ENCODE measurements around the gene ABLIM1. TPM values are rescaled to one million over a fixed set of nuclear protein-coding genes. Genes with fewer than 3 reads are reported as not detected.

The ABLIM1 gene
- polyA plus RNA-seq, 4 donors = 25.7 to 59.8 (median 36.8) TPM

GRCh38 chr10:114566064-114566463 lies 92.0 kb downstream of the ABLIM1 start:
- no peak for FAIRE-seq
- Histone ChIP-seq H3K4me3 (ENCODE audit: low read depth in 1 of 3, low read length in 3 of 3) (no peak overlapping the region), H3K36me3 (ENCODE audit: control insufficient read depth in 3 of 3, insufficient read depth in 2 of 3, low read depth in 1 of 3, low read length in 3 of 3) (peaks cover 0 to 3% (median 0%) of the 10 kb centered on the region in 3 donors), H3K27me3 (ENCODE audit: control insufficient read depth in 3 of 3, insufficient read depth in 3 of 3, low read length in 3 of 3) (no peaks in the 10 kb centered on the region), H3K9me3 (ENCODE audit: control insufficient read depth in 2 of 2, insufficient read depth in 1 of 2, low read depth in 1 of 2, low read length in 1 of 2) (no peaks in the 10 kb centered on the region), H3K4me1 (ENCODE audit: control insufficient read depth in 3 of 3, insufficient read depth in 2 of 3, low read depth in 1 of 3, low read length in 2 of 3) (no peaks in the 10 kb centered on the region), H3K27ac (ENCODE audit: low read depth in 1 of 3, low read length in 2 of 3) (no peak overlapping the region)
- no peak for DNase-seq
- 91 to 95% (median 92%) methylated on average over 7 of the region's 7 CpGs for WGBS, 3 donors

DNA sequence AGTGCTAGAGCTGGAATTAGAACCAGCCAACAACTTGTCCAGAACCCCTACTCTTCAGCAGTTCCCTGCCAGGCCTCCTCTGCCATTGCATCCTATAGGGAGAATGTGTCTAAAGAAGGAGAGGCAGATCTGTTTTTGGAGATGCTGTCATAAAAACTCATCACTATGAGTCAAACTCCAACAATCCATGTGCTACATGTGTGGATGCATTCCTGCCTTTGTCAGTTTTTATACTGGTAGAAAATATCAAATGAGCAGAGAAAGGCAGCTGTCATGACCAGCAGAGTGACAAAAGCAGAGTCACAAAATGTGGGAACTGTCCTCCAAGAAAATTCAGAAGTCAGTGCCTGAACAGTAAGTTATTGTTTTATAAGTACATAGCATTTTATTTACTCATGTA lies 93.0 kb downstream of the ABLIM1 start:
- H3K9me3 ChIP-seq (ENCODE audit: control insufficient read depth in 2 of 2, insufficient read depth in 1 of 2, low read depth in 1 of 2, low read length in 1 of 2) = no peaks in the 10 kb centered on the region
- no peak for DNase-seq
- H3K4me1 ChIP-seq (ENCODE audit: control insufficient read depth in 3 of 3, insufficient read depth in 2 of 3, low read depth in 1 of 3, low read length in 2 of 3) = no peaks in the 10 kb centered on the region
- no peak overlapping the region for H3K27ac ChIP-seq (ENCODE audit: low read depth in 1 of 3, low read length in 2 of 3)
- H3K4me3 ChIP-seq (ENCODE audit: low read depth in 1 of 3, low read length in 3 of 3) = no peak overlapping the region
- no peak for FAIRE-seq
- peaks cover 0 to 3% (median 0%) of the 10 kb centered on the region in 3 donors for H3K36me3 ChIP-seq (ENCODE audit: control insufficient read depth in 3 of 3, insufficient read depth in 2 of 3, low read depth in 1 of 3, low read length in 3 of 3)
- no peaks in the 10 kb centered on the region for H3K27me3 ChIP-seq (ENCODE audit: control insufficient read depth in 3 of 3, insufficient read depth in 3 of 3, low read length in 3 of 3)

GRCh38 chr10:114561008-114561523 lies 97.0 kb downstream of the ABLIM1 start:
- Histone ChIP-seq H3K36me3 (ENCODE audit: control insufficient read depth in 3 of 3, insufficient read depth in 2 of 3, low read depth in 1 of 3, low read length in 3 of 3) (peaks cover 0 to 4% (median 0%) of the 10 kb centered on the region in 3 donors), H3K27me3 (ENCODE audit: control insufficient read depth in 3 of 3, insufficient read depth in 3 of 3, low read length in 3 of 3) (no peaks in the 10 kb centered on the region), H3K4me3 (ENCODE audit: low read depth in 1 of 3, low read length in 3 of 3) (no peak overlapping the region), H3K27ac (ENCODE audit: low read depth in 1 of 3, low read length in 2 of 3) (no peak overlapping the region), H3K9me3 (ENCODE audit: control insufficient read depth in 2 of 2, insufficient read depth in 1 of 2, low read depth in 1 of 2, low read length in 1 of 2) (peaks cover 0 to 11% of the 10 kb centered on the region in 2 donors), H3K4me1 (ENCODE audit: control insufficient read depth in 3 of 3, insufficient read depth in 2 of 3, low read depth in 1 of 3, low read length in 2 of 3) (no peaks in the 10 kb centered on the region)
- WGBS, 3 donors = 71 to 76% (median 74%) methylated on average over 7 of the region's 7 CpGs
- no peak for FAIRE-seq
- no peak for DNase-seq

DNA sequence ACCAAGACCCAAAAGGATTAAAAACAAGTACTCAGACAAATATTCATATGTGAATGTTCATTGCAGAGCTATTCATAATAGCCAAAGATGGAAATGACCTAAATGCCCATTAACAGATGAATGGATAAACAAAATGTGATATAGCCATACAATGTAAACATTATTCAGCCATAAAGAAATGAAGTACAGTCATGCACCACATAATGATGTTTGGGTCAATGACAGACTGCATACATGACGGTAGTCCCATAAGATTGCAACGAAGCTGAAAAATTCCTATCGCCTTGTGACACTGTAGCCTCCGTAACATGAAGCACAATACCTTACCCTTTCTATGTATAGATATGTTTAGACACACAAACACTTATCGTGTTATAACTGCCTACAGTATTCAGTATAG lies 97.9 kb downstream of the ABLIM1 start:
- Histone ChIP-seq H3K27ac (ENCODE audit: low read depth in 1 of 3, low read length in 2 of 3) (no peak overlapping the region), H3K4me3 (ENCODE audit: low read depth in 1 of 3, low read length in 3 of 3) (no peak overlapping the region), H3K27me3 (ENCODE audit: control insufficient read depth in 3 of 3, insufficient read depth in 3 of 3, low read length in 3 of 3) (no peaks in the 10 kb centered on the region), H3K9me3 (ENCODE audit: control insufficient read depth in 2 of 2, insufficient read depth in 1 of 2, low read depth in 1 of 2, low read length in 1 of 2) (peaks cover 0 to 11% of the 10 kb centered on the region in 2 donors), H3K36me3 (ENCODE audit: control insufficient read depth in 3 of 3, insufficient read depth in 2 of 3, low read depth in 1 of 3, low read length in 3 of 3) (peaks cover 0 to 2% (median 0%) of the 10 kb centered on the region in 3 donors), H3K4me1 (ENCODE audit: control insufficient read depth in 3 of 3, insufficient read depth in 2 of 3, low read depth in 1 of 3, low read length in 2 of 3) (no peaks in the 10 kb centered on the region)
- FAIRE-seq = no peak
- 85 to 92% (median 87%) methylated on average over 5 of the region's 5 CpGs for WGBS, 3 donors
- no peak for DNase-seq

DNA sequence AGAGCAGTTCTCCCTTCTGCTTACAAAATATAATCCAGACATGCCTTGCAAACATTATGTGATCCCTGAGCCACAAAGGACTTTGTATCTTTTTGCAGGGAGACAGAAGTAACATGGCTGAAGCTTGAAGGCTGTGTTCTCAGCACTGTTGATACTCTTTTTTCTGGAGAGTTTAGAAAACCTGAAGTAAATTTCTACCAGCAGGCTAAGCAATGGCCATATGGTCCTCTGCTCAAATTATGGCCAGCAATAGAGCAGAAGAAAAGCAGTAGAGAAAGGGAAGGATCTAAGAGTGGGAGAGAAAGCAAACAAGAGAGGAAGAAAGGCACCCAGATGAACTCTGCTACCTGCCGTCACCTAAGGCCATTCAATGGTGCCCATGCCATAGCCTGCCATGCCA lies 98.4 kb downstream of the ABLIM1 start:
- Histone ChIP-seq H3K27me3 (ENCODE audit: control insufficient read depth in 3 of 3, insufficient read depth in 3 of 3, low read length in 3 of 3) (no peaks in the 10 kb centered on the region), H3K4me1 (ENCODE audit: control insufficient read depth in 3 of 3, insufficient read depth in 2 of 3, low read depth in 1 of 3, low read length in 2 of 3) (no peaks in the 10 kb centered on the region), H3K9me3 (ENCODE audit: control insufficient read depth in 2 of 2, insufficient read depth in 1 of 2, low read depth in 1 of 2, low read length in 1 of 2) (peaks cover 0 to 11% of the 10 kb centered on the region in 2 donors), H3K36me3 (ENCODE audit: control insufficient read depth in 3 of 3, insufficient read depth in 2 of 3, low read depth in 1 of 3, low read length in 3 of 3) (peaks cover 0 to 2% (median 0%) of the 10 kb centered on the region in 3 donors), H3K4me3 (ENCODE audit: low read depth in 1 of 3, low read length in 3 of 3) (no peak overlapping the region), H3K27ac (ENCODE audit: low read depth in 1 of 3, low read length in 2 of 3) (no peak overlapping the region)
- WGBS, 3 donors = 89 to 100% (median 98%) methylated on average over 1 of the region's 1 CpG
- no peak for FAIRE-seq
- DNase-seq = no peak

GRCh38 chr10:114557854-114558253 lies 100.2 kb downstream of the ABLIM1 start:
- H3K4me1 ChIP-seq (ENCODE audit: control insufficient read depth in 3 of 3, insufficient read depth in 2 of 3, low read depth in 1 of 3, low read length in 2 of 3) = no peaks in the 10 kb centered on the region
- no peak overlapping the region for H3K27ac ChIP-seq (ENCODE audit: low read depth in 1 of 3, low read length in 2 of 3)
- no peak overlapping the region for H3K4me3 ChIP-seq (ENCODE audit: low read depth in 1 of 3, low read length in 3 of 3)
- no peak for DNase-seq
- peaks cover 0 to 2% (median 0%) of the 10 kb centered on the region in 3 donors for H3K36me3 ChIP-seq (ENCODE audit: control insufficient read depth in 3 of 3, insufficient read depth in 2 of 3, low read depth in 1 of 3, low read length in 3 of 3)
- 94 to 98% (median 98%) methylated on average over 5 of the region's 5 CpGs for WGBS, 3 donors
- no peak for FAIRE-seq
- peaks cover 0 to 11% of the 10 kb centered on the region in 2 donors for H3K9me3 ChIP-seq (ENCODE audit: control insufficient read depth in 2 of 2, insufficient read depth in 1 of 2, low read depth in 1 of 2, low read length in 1 of 2)
- no peaks in the 10 kb centered on the region for H3K27me3 ChIP-seq (ENCODE audit: control insufficient read depth in 3 of 3, insufficient read depth in 3 of 3, low read length in 3 of 3)

- peaks cover 0 to 11% of the 10 kb centered on the region in 2 donors for H3K9me3 ChIP-seq (ENCODE audit: control insufficient read depth in 2 of 2, insufficient read depth in 1 of 2, low read depth in 1 of 2, low read length in 1 of 2)
- peaks cover 0 to 2% (median 0%) of the 10 kb centered on the region in 3 donors for H3K36me3 ChIP-seq (ENCODE audit: control insufficient read depth in 3 of 3, insufficient read depth in 2 of 3, low read depth in 1 of 3, low read length in 3 of 3)
- 83 to 90% (median 85%) methylated on average over 9 of the region's 9 CpGs for WGBS, 3 donors
- H3K4me1 ChIP-seq (ENCODE audit: control insufficient read depth in 3 of 3, insufficient read depth in 2 of 3, low read depth in 1 of 3, low read length in 2 of 3) = no peaks in the 10 kb centered on the region
- FAIRE-seq (no peak), DNase-seq (no peak)
- no peak overlapping the region for H3K4me3 ChIP-seq (ENCODE audit: low read depth in 1 of 3, low read length in 3 of 3)
- no peaks in the 10 kb centered on the region for H3K27me3 ChIP-seq (ENCODE audit: control insufficient read depth in 3 of 3, insufficient read depth in 3 of 3, low read length in 3 of 3)
- H3K27ac ChIP-seq (ENCODE audit: low read depth in 1 of 3, low read length in 2 of 3) = no peak overlapping the region
Measured at GRCh38 chr10:114556236-114557122, 101.6 kb downstream of the ABLIM1 start.

DNA sequence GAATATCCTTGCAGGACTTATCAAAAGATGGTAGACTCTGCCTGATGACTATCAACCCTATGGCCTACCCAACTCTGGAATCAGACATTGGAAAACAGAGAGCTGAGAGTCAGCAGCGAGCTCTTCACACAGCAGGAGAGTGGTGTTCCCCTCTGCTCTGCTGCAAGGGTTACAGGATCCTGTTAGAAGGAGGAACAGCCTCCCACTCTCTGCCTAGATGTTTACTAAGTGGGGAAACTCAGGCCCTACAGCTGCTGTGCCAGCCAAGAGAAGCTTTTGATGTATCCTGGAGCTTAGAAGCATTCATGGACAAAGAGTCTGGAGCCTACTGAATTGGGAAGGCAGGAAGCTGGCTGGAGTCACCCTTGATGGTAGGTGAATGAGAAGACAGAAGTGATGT lies 104.6 kb downstream of the ABLIM1 start:
- H3K4me1 ChIP-seq (ENCODE audit: control insufficient read depth in 3 of 3, insufficient read depth in 2 of 3, low read depth in 1 of 3, low read length in 2 of 3) = no peaks in the 10 kb centered on the region
- DNase-seq (no peak), FAIRE-seq (no peak)
- 90 to 94% (median 93%) methylated on average over 1 of the region's 1 CpG for WGBS, 3 donors
- H3K36me3 ChIP-seq (ENCODE audit: control insufficient read depth in 3 of 3, insufficient read depth in 2 of 3, low read depth in 1 of 3, low read length in 3 of 3) = peaks cover 0 to 2% (median 0%) of the 10 kb centered on the region in 3 donors
- peaks cover 0 to 7% of the 10 kb centered on the region in 2 donors for H3K9me3 ChIP-seq (ENCODE audit: control insufficient read depth in 2 of 2, insufficient read depth in 1 of 2, low read depth in 1 of 2, low read length in 1 of 2)
- H3K4me3 ChIP-seq (ENCODE audit: low read depth in 1 of 3, low read length in 3 of 3) = no peak overlapping the region
- no peak overlapping the region for H3K27ac ChIP-seq (ENCODE audit: low read depth in 1 of 3, low read length in 2 of 3)
- H3K27me3 ChIP-seq (ENCODE audit: control insufficient read depth in 3 of 3, insufficient read depth in 3 of 3, low read length in 3 of 3) = no peaks in the 10 kb centered on the region

Data from small intestine (tissue), 7 donors.